Middle frontal gyrus (tissue), 1 donor: ENCODE measurements around the gene NLRP4.
"Not testable (repeated sequence)": the region's sequence is repeated elsewhere in the genome, so short reads cannot be mapped to it uniquely, and the experiment has no call there.

Experiments used
- DNase-seq: peaks from one replicate; pipeline ENCODE4 v3.0.0-alpha.2; 2015; ENCODE audit warnings: low spot score; ENCODE audit errors: extremely low spot score

NLRP4 gene

DNA sequence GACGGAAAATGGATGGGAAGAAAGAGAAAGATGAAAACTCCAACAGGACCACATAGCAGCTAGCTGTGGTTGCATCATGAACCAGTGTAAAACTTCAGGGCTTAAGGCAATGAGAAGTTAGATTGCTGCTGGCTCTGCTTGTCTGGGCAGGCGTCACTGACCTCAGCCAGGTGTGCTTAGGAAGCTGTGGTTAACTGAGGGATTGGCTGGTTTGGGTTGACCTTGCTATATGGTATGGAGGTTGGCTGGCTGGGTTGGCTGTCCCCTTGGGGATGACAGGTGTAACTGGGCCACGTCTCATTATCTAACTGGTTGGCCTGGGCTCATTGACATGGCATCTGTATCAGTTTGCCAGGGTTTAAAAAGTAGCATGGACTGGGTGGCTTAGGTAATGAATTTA is 40.9 kb downstream of the NLRP4 start:
- no peak for DNase-seq

DNA sequence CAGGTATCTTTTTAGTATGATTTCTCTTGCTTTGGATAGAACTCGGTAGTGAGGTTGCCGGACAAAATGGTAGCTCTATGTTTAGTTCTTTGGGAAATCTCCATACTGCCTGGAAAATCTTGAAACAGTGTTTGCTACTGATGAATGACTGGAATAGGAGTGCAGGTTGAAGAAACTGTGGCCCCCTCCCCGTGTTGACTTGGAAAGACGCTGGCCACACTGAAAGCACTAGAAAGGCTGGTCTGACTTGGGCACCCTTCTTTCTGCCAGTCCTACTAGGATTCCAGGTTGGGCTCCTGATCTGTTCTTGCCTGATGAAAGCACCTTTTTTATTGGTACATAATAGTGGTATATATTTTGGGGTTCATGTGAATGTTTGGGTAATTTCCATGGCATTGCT is 46.3 kb downstream of the NLRP4 start:
- no peak for DNase-seq

DNA sequence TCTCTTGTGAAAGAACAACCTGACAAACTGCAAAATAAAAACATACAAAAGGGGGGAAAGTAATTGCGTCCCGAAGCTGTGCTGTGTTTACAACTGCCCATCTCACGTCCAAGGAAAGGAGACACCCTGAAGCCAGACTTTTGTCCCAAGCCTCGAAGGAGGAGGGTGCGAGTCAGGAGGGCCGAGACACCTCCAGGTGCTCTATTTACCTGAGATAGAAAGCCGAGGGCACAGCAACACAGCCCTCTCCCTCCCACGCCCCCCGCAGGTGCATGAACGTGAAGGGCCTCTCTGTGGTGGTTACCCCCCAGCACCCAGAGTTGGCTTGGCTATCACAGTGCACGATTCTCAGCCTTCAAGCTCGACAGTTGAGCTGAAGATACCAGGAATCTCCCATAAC is 62.6 kb downstream of the NLRP4 start:
- no peak for DNase-seq

DNA sequence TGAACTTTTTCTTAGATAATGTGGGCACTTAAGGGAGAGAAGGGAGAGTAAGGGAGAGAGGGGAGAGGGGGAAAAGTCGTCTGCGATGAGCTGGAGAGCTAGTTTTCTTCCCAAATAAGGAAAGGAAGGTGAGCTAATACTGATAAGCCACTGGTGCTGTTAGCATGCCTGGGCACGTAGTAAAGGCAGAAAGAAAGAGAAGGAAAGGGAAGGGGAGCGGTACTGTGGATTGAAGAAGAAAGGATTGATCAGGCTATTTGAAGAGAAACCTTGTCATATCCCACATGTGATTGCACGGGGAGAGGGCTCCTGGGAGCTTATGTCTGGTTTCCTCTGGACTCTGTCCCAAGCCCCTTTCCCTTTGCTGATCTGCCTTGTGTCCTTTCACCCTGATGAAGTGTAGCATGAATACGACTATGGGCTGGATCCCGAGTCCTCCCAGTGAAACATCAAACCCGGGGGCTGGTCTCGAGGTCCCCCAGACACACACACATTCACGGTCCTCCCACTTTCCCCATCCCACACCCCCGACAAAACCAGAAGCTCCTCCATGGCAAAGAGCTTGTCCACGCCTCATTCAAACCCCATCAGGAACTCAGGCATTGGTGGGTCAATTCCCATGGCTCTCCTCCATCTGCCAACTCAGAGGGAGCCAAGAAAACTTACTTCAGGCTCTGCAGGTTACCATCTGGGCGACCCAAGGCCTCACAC is 65.2 kb downstream of the NLRP4 start:
- DNase-seq = no peak

DNA sequence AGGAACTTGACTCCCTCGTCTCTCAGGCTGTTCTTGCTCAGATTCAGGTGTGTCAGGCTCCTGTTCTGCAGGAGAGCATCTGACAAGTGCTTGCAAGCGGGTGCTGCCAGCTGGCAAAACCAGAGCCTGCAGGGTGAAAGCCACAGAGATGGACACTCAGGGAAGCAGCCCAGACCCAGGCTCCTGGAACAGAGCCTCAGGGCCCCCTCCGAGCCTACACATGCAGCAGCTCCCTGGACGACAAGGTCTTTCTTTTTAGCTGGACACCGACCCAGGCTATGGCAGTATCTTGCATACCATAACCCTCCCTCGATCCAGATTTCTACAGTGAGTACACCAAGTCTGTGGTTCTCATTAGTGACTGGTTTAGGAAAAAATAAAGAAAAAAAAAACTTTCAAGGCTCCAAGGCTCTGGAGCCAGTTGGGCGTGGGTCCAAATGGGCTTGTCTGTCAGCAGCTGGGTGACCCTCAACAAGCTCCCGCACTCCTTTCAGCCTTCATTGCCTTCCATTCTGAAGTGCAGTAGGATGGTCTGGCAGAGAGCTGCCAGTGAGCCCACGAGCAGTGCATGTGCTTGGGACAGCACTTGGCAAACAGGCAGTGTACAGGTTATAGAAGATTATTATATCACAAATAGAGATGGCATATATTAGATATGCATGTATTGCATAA is 65.9 kb downstream of the NLRP4 start:
- DNase-seq = no peak

DNA sequence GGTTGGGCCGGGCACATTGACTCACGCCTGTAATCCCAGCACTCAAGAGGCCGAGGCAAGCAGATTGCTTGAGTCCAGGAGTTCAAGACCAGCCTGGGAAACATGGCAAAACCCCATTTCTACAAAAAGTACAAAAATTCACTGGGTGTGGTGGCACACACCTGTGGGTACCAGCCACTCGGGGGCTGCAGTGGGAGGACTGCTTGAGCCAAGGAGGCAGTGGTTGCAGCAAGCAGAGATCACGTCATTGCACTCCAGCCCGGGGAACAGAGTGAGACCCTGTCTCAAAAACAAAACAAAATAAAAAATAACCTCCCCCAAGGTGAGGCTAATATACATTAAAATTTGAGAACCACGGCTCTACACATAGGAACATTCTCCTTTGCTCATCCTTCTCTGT is 70.9 kb downstream of the NLRP4 start:
- DNase-seq = no peak

DNA sequence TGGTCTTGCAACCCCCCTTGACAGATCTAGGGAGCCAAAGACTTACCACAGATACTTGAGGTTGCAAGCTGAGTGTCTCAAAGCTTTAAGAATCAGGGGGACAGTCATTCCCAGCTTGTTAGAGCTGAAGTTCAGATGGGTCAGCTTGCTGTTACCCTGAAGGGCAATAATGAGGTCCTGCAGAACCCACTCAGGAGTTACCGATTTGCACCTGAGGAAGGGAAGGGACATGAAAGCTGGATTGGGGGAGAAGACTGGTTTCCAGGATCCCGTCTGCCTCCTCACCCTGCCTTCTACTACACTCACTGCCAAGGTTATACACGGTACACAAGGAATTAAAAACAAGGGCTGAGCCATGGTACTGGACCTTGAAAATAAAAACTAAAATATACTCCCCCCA is 71.4 kb downstream of the NLRP4 start:
- no peak for DNase-seq

DNA sequence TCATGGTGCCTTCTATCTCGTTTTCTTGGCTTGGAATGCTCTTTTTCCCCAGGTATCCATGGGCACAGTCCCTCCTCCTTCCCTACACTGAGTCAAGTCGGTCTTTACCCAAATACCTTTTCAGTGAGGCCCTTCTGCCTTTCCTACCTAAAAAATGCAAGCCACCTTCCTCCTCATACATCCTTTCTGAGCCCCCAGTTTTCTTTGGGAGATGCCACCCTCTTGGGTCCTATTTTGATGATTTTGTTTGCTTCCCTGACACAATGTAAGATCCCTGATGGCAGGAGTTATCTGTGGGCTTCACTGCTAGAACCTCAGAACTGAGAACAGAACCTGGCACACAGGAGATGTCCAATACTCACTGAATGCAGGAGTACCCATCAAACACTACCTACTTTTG is 73.5 kb downstream of the NLRP4 start:
- DNase-seq = no peak

DNA sequence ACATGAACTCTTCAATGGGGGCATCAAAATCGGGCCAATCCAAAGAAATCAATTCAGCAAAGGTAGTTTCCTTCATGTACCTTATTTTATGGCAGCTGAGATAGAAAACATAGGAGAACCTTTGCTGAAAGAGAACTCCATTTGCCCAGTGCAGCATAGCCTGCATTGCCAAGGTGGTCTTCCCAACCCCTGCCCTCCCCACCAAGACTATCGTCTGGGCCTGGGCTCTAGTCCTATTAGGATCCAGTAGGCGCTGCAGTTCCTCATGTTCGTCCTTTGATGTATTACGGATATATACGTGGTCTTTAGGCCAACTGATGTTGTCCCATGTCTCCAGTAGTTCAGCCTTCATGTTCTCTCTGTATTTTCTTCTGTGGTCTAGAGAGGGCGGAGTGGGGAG is 76.6 kb downstream of the NLRP4 start:
- no peak for DNase-seq

DNA sequence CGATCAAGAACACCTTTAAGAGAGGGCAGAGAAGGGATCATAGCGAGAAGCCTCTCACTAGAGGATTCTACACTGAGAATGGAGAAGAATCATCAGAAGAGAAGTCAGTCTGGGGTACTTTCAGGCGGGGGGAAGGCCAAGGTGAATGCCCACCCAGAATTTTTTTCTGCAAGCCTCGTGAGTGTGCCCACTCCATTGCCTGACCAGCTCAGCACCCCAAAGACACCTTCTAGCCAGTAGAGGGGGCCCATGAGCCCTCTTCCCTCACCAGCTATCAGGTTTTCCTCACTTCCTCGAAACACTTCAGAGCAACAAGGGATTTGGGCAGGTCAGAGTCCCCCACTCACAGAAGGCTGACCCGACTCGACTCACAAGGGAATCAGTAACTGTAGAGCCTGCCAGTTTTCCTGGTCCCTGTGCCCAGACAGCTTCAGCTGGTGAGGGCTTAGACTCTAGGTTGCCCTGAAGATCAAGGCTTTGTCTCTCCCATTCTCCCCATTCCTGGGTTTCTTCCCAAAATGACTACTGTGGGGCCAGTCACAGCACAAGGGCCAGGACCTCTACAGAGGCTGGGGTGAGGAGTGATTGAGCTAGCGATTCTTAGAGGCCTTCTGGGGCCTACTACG is 77.4 kb downstream of the NLRP4 start:
- DNase-seq = no peak

DNA sequence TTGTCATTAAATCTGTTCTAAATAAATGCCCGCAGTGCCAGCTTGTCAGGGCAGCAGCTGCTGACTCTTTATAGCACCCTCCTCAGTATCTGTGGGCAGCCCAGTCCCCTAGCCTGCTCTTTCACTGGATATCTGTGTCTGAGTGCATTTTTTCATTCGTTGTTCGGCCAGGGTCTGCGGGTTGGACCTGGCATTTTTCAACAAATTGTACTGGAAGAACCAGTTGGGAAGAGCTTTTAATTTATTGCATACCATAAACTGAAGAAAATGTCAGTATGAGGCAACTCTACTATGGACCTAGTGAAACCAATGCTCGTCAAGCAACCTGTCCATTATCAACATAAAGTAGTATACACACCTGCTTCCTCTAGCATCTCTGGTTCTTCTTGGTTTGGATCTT is 87.2 kb downstream of the NLRP4 start:
- DNase-seq = no peak

DNA sequence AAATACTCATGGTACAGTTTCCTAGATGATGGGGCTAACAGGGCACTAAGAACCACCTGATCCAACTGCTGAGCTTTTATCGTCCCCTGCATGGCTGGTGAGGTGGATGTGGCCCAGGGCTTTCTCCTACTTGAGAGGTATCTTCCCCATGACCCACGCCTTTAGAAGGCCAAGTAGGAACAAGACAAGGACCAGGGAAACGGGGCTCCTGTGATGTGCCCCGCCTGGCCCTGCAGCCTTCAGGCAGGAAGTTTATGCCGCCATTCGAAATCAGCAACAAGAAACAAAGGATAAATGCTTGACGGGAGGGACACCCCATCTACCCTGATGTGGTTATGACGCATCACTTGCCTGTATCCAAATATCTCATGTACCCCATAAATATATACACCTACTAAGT is 91.7 kb downstream of the NLRP4 start:
- DNase-seq = no peak

DNA sequence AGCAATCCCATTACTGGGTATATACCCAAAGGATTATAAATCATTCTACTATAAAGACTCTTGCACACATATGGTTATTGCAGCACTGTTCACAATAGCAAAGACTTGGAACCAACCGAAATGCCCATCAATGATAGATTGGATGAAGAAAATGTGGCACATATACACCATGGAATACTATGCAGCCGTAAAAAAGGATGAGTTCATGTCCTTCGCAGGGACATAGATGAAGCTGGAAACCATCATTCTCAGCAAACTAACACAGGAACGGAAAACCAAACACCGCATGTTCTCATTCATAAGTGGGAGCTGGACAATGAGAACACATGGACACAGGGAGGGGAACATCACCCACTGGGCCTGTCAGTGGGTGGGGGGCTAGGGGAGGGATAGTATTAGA is 92.9 kb downstream of the NLRP4 start:
- DNase-seq = not testable (repeated sequence)

DNA sequence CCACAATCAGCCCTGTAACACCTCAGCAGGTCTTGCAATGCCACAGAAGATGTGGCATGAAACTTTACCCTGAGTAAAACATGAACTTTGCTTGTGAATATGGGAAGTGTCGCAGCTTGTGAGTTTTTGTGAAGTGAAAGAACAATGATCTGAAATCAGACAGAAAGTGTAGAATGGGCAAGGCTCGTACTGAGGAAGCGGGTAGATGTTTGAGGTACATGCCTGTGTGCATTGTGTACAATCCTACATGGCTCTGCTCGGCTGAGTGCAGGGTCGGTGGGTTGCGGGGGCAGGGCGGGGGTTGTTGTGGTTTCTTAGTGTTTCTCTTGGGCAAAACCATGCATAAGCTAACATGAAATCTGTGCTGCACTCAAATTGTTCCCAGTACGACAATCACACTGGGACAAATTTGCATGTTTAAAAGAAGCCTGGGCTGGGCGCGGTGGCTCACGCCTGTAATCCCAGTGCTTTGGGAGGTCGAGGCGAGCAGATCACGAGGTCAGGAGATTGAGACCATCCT is 94.7 kb downstream of the NLRP4 start:
- no peak for DNase-seq
